ENCODE measurements around the gene CD36. TPM values are rescaled to one million over a fixed set of nuclear protein-coding genes. Genes with fewer than 3 reads are reported as not detected.

The CD36 gene
- total RNA-seq, 4 donors from 2014 or later, result 11.5 to 59.2 (median 31.5) TPM

DNA sequence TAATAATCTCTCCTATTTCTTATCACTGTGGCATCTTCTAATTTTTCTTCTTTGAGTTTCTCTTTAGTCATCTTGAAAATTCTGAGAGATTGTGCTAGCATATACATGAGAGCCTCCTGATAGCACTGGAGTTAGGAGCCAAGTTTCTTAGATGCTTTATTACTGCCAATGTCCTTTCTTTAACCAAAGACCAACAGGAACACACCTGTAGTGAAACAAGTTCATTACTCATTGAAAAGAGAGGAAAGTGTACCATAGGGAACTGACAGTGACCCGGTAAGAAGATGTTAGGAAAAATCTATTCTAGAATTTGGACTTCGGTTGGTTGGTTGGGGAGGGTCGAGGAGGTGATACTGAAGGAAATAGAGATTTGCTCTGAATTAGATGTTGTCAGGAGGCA is 27.1 kb upstream of the CD36 start:
- Histone ChIP-seq H3K4me1 (peaks cover 0 to 16% (median 8%) of the 10 kb centered on the region in 4 donors), H3K9me3 (no peaks in the 10 kb centered on the region), H3K27me3 (no peaks in the 10 kb centered on the region), H3K27ac (no peak overlapping the region), H3K36me3 (no peaks in the 10 kb centered on the region), H3K4me3 (no peak overlapping the region)
- 59 to 74% methylated on average over 3 of the region's 3 CpGs for WGBS, 2 donors (ENCODE audit: low coverage in 1 of 2)
- no peak for DNase-seq
- TF ChIP-seq POLR2A (IDR thresholded peaks at IDR 0.05) (no peak), POLR2AphosphoS5 (IDR thresholded peaks at IDR 0.05) (no peak), EP300 (IDR thresholded peaks at IDR 0.05; ENCODE audit: low read depth) (no peak)
- TF ChIP-seq, protein P1, sequence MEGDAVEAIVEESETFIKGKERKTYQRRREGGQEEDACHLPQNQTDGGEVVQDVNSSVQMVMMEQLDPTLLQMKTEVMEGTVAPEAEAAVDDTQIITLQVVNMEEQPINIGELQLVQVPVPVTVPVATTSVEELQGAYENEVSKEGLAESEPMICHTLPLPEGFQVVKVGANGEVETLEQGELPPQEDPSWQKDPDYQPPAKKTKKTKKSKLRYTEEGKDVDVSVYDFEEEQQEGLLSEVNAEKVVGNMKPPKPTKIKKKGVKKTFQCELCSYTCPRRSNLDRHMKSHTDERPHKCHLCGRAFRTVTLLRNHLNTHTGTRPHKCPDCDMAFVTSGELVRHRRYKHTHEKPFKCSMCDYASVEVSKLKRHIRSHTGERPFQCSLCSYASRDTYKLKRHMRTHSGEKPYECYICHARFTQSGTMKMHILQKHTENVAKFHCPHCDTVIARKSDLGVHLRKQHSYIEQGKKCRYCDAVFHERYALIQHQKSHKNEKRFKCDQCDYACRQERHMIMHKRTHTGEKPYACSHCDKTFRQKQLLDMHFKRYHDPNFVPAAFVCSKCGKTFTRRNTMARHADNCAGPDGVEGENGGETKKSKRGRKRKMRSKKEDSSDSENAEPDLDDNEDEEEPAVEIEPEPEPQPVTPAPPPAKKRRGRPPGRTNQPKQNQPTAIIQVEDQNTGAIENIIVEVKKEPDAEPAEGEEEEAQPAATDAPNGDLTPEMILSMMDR (IDR thresholded peaks at IDR 0.05), result no peak
- in situ Hi-C loops (cut with MboI; ENCODE audit: low pct_ligation_motif_present in 1 of 4, low pct_unique_long_range_greater_than_20kb in 1 of 4, low sequenced_read_pairs in 3 of 4) (no loop called here), intact Hi-C loops (cut with DNase I; ENCODE audit: low total_unique reads) (no loop called here)

DNA sequence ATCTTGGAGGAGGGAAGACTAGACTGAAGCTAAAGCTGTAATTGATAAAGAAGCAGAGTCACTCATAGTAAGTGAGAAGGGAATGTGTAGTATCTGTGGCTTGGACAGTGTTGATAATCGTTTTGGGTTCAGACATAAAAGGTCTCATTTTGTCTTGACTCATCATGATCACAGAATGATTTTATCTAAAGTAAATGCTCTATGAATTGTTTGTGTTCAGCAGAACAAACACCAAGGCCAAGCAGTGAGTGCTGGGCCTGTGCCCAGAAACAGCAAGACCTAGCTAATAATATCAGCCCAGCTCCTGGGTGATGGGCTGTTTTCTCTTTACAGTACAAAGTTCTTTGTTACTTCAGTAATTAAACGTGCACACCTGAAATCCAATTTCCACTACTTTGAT is 26.7 kb upstream of the CD36 start:
- Histone ChIP-seq H3K27me3 (no peaks in the 10 kb centered on the region), H3K36me3 (no peaks in the 10 kb centered on the region), H3K9me3 (no peaks in the 10 kb centered on the region), H3K27ac (no peak overlapping the region), H3K4me3 (no peak overlapping the region), H3K4me1 (peaks cover 0 to 16% (median 8%) of the 10 kb centered on the region in 4 donors)
- in situ Hi-C loops (cut with MboI; ENCODE audit: low pct_ligation_motif_present in 1 of 4, low pct_unique_long_range_greater_than_20kb in 1 of 4, low sequenced_read_pairs in 3 of 4) (no loop called here), intact Hi-C loops (cut with DNase I; ENCODE audit: low total_unique reads) (no loop called here)
- DNase-seq, result no peak
- 20% methylated on average over 2 of the region's 2 CpGs for WGBS, 2 donors (ENCODE audit: low coverage in 1 of 2)
- TF ChIP-seq, protein P1 (IDR thresholded peaks at IDR 0.05), result no peak
- TF ChIP-seq POLR2A (IDR thresholded peaks at IDR 0.05) (no peak), POLR2AphosphoS5 (IDR thresholded peaks at IDR 0.05) (no peak), EP300 (IDR thresholded peaks at IDR 0.05; ENCODE audit: low read depth) (no peak)

DNA sequence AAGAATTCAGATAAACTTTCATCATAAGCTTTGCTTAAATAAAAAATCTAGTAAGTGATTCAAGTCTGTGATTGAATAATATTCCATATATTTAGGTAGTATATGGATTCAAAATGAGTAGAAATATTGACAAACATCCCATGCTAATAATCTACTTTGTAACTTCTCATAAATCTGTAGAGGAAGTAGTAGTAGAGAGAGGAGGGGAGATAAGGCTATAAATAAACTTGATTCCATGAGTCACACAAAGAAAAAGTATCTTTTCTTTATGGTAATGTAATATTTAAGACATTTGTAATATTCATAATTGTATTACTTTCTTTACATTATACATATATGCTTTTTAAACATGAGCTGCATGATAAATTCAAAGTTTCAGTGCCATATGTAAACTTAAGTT is 25.6 kb upstream of the CD36 start:
- no peak overlapping the region for H3K27ac ChIP-seq

DNA sequence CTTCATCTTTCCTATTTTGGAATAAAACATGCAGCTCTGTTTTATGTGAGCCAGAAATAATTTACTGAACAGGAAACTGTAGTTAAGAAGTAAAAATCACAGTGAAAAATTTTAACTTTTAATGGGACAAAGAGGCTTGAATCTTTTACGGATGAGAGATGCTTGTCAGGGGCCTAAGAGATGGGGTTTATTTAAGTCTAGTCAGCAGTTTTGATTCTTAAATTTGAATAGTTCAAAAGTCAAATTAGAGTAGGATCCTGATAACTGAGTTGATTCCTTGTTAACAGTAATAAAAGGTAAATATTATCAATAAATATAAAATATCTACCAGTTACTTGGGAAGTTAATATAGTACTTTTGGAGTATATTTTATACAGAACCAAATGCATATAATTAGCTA is 24.9 kb upstream of the CD36 start:
- H3K36me3 ChIP-seq, result no peaks in the 10 kb centered on the region
- H3K4me1 ChIP-seq, result peaks cover 0 to 11% (median 8%) of the 10 kb centered on the region in 4 donors
- H3K27ac ChIP-seq, result no peak overlapping the region
- no peak for DNase-seq
- no peak overlapping the region for H3K4me3 ChIP-seq
- TF ChIP-seq POLR2A (IDR thresholded peaks at IDR 0.05) (no peak), POLR2AphosphoS5 (IDR thresholded peaks at IDR 0.05) (no peak), EP300 (IDR thresholded peaks at IDR 0.05; ENCODE audit: low read depth) (no peak)
- TF ChIP-seq, protein P1 (IDR thresholded peaks at IDR 0.05), result no peak
- H3K9me3 ChIP-seq, result no peaks in the 10 kb centered on the region
- 84 to 89% methylated on average over 1 of the region's 1 CpG for WGBS, 2 donors (ENCODE audit: low coverage in 1 of 2)
- intact Hi-C loops (cut with DNase I; ENCODE audit: low total_unique reads), result no loop called here
- in situ Hi-C loops (cut with MboI; ENCODE audit: low pct_ligation_motif_present in 1 of 4, low pct_unique_long_range_greater_than_20kb in 1 of 4, low sequenced_read_pairs in 3 of 4), result no loop called here
- no peaks in the 10 kb centered on the region for H3K27me3 ChIP-seq

More for the DNA sequence above, 25.6 kb upstream of the CD36 start:
- no peak overlapping the region for H3K4me3 ChIP-seq
- H3K27me3 ChIP-seq, result no peaks in the 10 kb centered on the region
- TF ChIP-seq EP300 (IDR thresholded peaks at IDR 0.05; ENCODE audit: low read depth) (no peak), POLR2AphosphoS5 (IDR thresholded peaks at IDR 0.05) (no peak), POLR2A (IDR thresholded peaks at IDR 0.05) (no peak)
- TF ChIP-seq, protein P1 (IDR thresholded peaks at IDR 0.05), result no peak
- peaks cover 0 to 13% (median 8%) of the 10 kb centered on the region in 4 donors for H3K4me1 ChIP-seq
- intact Hi-C loops (cut with DNase I; ENCODE audit: low total_unique reads), result no loop called here
- no peaks in the 10 kb centered on the region for H3K36me3 ChIP-seq
- in situ Hi-C loops (cut with MboI; ENCODE audit: low pct_ligation_motif_present in 1 of 4, low pct_unique_long_range_greater_than_20kb in 1 of 4, low sequenced_read_pairs in 3 of 4), result no loop called here
- DNase-seq, result no peak
- H3K9me3 ChIP-seq, result no peaks in the 10 kb centered on the region

Data from transverse colon (tissue), 4 donors.